ENCODE results near the gene NSMCE4A.
"Not testable (repeated sequence)": the region's sequence is repeated elsewhere in the genome, so short reads cannot be mapped to it uniquely, and the experiment has no call there.

The NSMCE4A gene

DNA sequence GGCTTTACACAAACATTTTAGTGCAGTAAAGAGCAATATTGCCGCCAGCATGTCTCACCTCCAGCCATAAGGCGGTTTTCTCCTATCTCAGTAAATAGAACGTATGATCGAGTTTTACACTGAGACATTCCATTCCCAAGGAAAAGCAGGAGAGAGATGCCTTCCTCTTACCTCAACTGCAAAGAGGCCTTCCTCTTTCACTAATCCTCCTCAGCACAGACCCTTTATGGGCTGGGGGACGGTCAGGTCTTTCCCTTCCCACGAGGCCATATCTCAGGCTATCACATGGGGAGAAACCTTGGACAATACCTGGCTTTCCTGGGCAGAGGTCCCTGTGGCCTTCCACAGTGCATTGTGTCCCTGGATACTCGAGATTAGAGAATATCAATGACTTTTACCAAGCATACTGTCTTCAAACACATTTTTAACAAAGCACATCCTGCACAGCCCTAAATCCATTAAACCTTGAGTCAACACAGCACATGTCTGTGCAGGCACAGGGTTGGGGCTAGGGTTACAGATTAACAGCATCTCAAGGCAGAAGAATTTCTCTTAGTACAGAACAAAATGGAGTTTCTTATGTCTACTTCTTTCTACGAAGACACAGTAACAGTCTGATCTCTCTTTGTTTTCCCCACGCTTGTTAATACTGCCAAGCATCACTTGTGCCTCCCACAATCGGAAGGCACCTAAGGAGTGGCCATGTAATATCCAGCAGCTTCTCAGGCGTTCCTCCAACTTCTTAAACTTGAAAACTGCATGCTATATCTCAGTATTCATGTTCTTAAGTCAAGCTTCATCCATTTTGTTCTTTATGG, 44.5 kb downstream of the NSMCE4A start:
- DNase-seq, result not testable (repeated sequence)

DNA sequence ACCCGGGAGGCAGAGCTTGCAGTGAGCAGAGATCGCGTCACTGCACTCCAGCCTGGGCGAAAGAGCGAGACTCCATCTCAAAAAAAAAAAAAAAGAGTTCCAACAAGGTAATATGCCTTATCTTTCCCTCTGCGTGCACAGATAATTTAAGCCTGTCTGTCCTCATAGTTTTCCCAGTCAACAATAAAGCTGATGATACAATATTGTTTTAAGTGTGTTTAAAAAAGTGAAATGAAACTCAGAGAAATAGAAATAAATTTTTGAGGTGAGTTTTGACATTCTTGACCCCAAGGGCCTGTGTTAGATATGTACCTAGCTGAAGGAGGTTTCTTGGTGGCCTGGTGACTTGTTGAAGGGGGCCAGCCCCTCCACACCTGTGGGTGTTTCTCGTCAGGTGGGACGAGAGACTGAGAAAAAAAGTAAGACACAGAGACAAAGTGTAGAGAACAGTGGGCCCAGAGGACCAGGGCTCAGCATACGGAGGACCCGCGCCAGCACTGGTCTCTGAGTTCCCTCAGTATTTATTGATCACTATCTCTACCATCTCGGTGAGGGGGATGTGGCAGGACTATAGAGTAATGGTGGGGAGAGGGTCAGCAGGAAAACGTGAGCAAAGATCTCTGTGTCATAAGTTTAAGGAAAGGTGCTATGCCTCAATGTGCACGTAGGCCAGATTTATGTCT, 45.3 kb downstream of the NSMCE4A start:
- DNase-seq, result not testable (repeated sequence)

DNA sequence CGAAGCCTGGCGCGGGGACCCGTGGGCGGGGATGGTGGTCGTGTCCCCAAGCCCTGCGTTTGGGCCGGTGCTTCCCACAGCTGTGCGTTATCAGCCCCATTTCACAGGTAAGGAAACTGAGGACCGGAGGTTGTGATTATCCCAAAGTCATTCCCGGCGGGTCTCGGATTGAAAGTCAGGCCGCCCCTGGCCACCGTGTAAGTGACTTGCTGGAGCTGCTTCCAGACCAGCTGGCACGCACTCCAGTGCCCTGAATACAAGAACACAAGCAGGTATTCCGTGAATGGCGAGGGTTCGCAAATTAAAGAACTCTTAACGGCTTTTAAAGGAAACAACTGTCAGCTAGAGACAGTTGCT, 46.5 kb downstream of the NSMCE4A start:
- no peak for DNase-seq

DNA sequence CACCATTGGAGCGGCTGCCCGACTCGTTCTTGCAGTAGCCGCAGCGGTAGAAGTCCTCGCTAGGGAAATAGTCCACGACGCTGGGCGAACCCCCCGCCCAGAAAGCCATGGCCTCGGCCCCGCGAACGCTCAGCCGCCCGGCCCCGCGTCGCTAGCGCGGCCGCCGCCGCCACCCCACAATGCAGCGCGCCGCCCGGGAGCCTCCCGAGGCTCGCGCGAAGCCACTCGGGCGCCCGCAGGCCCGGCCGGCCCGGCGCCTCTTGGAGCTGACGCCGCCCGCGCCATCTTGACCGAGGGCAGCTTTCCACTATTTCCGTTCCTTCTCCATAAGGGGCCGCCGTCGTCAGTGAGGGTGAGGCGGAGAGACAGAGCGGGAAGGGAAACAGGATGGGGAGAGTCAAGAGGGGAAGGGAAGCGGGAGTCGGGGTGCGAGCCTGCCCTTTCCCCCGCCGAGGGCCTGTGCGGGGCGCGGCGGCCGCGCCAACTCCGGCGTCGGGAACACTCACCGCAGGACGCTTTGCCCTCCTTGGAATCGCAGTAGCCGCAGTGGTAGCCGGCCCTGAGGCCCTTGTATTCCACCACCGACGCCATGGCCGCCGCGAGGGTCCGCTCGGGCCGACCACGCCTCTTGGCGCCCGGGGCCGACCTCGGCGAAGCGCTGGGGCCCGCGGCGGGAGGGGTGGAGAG, 47.0 kb downstream of the NSMCE4A start, which contains the start of gene ATE1:
ATE1 (minus strand) TSS at position 191 of the 687 bp plus-strand sequence; CDS start at position 109, 82 bp downstream.
- DNase-seq, result peak; percentile 77

DNA sequence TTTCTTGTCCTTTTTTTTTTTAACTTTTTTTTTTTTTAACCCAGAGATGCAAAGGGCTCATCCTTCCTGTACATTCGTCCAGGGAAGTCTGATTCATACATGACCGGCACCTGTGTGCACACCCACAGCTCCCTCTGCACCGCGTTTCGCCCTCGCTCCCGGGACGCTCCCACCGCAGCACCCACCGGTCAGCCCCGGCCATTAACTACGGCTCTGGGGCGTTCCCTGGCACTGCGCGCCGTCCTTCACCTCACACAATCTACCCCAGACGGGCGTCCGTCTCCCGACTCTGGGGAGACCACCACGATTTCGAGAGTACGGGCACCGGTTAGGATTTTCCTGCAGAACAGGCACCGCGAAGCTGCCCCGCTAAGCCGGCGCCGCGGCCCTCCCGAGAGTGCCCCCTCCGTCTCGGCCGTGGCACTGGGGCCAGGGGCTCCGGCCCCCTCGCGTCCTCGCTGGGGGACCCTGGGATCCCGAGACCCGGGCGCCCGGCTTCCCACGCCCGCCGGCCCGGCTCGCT, 47.6 kb downstream of the NSMCE4A start:
- peak; percentile 13 for DNase-seq

DNA sequence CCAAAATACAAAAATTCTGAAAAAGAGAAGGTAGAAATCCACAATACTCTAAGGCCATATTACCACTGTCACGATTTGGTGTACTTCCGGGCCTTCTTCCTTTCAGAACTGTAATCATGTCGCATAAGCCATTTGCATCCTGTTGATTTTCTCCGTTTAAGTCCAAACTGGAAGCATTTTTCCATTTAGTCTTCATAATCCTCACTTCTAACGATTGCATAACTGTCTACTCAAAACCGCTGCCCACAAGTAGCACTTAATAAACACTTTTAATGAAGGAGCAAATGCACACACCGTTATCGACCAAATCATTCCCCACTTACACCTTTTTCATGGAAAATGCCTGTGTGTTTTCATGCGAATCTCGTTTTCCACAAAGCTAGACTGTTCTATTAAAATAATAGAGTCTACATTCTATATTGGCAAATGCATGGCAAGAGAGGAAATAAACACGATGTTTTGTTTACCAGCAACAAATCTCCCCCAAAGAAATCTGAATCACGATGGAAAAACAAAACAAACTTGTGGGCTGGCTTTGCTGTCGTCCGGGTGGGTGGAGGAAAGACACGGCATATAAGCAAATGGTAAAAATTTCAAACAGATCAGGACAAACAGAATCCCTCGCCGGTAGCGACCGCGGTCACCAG, 48.2 kb downstream of the NSMCE4A start:
- DNase-seq, result peak; percentile 33

DNA sequence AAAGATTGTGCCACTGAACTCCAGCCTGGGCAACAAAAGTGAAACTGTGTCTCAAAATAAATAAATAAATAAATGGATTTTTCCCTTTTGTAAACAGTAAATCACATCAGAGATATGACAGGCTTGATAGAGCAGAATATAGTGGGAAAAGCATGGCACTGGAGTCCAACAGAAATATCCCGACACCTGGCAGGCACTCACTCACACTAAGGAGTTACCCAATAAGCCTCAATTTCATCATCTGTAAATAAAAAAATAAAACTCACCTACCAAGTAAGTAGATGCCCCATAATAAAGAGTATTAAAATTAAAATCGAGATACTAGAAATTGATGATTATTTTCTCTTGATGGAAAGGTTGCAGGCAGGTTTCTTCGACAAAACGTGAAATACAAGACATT, 48.9 kb downstream of the NSMCE4A start:
- no peak for DNase-seq

DNA sequence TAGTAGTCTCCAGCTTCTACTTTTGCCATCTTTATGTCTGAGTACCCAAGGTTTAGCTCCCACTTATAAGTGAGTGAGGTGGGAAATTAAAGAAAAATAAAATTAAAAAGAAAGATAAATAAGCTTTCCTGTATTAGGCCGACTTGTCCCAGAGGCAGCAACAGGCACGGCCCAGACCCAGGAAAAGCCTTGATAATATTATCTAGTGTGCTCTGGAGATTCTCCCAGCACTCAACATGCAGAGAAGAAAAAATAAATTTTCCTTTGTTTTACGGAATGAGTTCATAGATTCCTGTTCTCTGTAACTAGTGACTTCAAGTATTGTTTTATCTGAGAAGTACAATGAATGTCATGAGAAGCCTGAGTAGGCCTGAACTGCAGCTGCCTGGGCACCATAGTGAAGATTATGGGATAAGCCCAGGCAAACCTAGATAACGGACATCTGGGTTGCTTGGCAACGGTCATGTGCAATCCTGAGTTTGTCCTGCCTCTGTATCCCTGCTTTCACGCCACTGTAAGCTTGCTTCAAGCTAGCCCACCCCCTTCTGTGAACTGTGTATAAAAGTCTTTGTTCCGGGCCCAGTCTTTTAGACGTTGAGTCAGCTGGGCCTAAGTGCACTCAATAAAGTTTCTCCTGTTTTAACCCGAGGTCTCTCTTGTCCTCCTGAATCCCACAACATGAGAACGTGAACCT, 53.6 kb downstream of the NSMCE4A start:
- no peak for DNase-seq

DNA sequence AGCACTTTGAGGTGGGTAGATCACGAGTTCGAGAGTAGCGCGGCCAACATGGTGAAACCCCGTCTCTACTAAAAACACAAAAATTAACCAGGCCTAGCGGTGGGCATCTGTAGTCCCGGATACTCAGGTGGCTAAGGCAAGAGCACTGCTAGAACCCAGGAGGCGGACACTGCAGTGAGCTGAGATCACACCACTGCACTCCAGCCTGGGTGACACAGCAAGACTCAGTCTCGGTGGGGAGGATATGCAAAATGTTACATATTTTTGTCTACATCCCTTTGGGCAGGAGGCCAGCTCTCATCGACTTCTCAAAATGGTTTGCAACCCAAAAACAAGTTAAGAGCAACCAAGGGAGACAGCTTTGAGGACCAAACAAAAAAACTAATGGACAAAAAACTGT, 55.4 kb downstream of the NSMCE4A start:
- no peak for DNase-seq

DNA sequence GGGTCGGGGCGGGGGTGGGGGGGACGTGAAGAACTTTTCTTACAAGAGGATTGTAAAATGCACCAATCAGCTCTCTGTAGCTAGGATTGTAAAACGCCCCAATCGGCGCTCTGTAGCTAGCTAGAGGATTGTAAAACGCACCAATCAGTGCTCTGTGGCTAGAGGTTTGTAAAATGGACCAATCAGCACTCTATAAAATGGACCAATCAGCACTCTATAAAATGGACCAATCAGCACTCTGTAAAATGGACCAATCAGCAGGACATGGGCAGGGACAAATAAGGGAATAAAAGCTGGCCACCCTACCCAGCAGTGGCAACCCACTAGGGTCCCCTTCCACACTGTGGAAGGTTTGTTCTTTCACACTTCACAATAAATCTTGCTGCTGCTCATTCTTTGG, 56.2 kb downstream of the NSMCE4A start:
- DNase-seq, result not testable (repeated sequence)

DNA sequence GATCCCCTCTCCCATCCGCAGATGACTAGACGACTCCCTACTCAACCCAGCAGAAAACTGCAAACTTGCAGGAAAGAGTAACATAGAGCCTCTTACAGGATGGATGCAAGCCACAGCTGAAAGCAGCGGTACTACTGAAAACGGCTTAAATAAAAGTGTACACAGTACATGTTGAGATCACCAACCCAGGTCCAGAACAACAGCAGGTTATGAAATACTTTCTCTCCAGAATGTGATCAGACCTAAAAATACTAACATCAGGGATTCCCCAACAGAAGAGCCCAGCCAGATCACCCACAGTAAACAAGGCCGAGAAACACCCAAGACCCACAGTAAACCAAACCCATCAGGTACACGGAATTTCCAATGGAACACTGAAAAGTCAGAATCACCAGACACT, 60.4 kb downstream of the NSMCE4A start:
- no peak for DNase-seq

DNA sequence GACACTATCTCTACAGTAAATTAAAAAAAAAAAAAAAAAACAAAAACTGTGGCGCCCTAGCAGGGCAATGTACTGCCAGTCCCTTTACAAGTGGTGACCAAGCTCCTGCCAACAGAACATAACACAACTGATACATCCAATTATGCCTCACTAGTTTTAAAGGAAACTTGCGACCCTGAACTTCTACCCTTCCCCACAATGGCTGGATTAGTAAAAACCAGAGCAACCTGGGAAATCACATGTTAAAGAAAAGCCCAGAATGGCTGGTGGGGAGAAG, 63.7 kb downstream of the NSMCE4A start:
- no peak for DNase-seq

DNA sequence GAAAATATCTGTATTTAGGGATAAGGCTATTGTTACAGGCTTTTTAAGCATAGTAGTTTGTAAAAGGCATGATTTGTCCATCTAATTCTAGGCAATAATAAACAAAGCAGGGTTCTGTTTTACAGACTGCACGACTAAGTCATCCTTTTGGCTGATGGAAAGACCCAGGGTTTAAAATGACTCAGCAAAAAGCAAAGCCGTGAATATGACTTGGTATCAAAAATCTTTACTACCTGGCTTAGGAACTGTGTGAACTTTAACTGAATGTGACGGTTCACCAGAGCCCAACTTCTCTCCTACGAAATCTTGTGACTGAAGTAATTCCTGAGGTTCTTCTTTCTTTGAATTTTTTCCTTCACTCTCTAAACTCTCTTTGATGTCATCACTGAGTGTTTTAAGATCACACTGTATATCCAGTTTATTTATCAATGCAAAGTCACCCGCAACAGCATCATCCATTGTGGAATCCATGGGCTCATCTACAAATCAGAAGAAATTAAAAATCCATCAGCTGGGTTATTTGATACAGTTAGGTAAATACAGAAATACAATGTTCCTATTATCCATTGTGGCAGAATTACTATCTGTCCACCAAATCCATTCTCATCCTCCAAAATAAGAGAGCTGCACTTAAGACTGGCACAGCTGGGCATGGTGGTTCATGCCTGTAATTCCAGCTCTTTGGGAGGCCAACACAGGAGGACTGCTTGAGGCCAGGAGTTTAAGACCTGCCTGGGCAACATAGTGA, 64.2 kb downstream of the NSMCE4A start:
- DNase-seq, result no peak
